ENCODE results near the gene S1PR4. TPM values are rescaled to one million over a fixed set of nuclear protein-coding genes. Genes with fewer than 3 reads are reported as not detected.

S1PR4 gene
- total and polyA plus RNA-seq, 12 donors = 0.24 to 3.3 (median 0.67) TPM

DNA sequence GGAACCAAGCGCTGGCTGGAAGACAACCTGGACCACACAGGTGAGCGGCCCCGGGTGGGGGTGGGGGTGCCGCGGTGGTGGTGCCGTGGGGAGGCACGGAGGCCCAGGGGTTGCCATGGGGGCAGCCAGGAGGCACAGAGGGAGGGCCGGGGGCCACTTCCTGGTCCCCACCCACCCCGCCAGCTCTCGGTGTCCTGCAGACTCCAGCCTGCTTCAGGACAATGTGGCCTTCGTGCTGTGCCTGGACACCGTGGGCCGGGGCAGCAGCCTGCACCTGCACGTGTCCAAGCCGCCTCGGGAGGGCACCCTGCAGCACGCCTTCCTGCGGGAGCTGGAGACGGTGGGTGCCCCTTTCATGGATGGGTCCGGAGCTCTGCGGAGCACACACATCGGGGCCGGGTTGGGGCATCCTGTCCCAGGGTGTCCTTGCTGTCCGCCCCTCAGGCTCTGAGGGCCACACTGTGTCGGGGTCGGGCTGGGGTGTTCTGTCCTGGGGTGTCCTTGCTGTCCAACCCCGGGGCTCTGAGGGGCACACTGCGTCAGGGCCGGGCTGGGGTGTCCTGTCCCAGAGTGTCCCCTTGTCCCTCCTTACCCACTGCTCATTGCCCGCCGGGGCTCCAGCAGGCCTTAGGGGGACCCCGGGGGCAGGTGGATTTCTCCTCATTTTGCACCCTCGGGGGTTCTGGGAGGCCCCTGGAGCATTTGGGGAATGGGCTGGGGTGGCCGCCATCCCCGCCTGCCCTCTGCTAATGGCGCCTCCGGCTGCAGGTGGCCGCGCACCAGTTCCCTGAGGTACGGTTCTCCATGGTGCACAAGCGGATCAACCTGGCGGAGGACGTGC lies 25.5 kb downstream of the S1PR4 start:
- WGBS, 2 donors = 96 to 97% methylated on average over 42 to 43 of the region's 43 CpGs
- ATAC-seq (no peak), DNase-seq (no peak)
- no peak overlapping the region for H3K27ac ChIP-seq
- H3K9me3 ChIP-seq = no peaks in the 10 kb centered on the region
- no peaks in the 10 kb centered on the region for H3K4me1 ChIP-seq
- TF ChIP-seq, protein P1, sequence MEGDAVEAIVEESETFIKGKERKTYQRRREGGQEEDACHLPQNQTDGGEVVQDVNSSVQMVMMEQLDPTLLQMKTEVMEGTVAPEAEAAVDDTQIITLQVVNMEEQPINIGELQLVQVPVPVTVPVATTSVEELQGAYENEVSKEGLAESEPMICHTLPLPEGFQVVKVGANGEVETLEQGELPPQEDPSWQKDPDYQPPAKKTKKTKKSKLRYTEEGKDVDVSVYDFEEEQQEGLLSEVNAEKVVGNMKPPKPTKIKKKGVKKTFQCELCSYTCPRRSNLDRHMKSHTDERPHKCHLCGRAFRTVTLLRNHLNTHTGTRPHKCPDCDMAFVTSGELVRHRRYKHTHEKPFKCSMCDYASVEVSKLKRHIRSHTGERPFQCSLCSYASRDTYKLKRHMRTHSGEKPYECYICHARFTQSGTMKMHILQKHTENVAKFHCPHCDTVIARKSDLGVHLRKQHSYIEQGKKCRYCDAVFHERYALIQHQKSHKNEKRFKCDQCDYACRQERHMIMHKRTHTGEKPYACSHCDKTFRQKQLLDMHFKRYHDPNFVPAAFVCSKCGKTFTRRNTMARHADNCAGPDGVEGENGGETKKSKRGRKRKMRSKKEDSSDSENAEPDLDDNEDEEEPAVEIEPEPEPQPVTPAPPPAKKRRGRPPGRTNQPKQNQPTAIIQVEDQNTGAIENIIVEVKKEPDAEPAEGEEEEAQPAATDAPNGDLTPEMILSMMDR (IDR thresholded peaks at IDR 0.05) = no peak
- H3K36me3 ChIP-seq = peaks cover 0 to 89% (median 23%) of the 10 kb centered on the region in 9 donors
- intact Hi-C loops (cut with DNase I) = no loop called here
- H3K27me3 ChIP-seq = no peaks in the 10 kb centered on the region
- no peak overlapping the region for H3K4me3 ChIP-seq

- Histone ChIP-seq H3K36me3 (peaks cover 0 to 87% (median 20%) of the 10 kb centered on the region in 9 donors), H3K9me3 (no peaks in the 10 kb centered on the region), H3K4me3 (no peak overlapping the region), H3K4me1 (no peaks in the 10 kb centered on the region), H3K27me3 (no peaks in the 10 kb centered on the region), H3K27ac (no peak overlapping the region)
- 95% methylated on average over 35 of the region's 35 CpGs for WGBS, 2 donors
- TF ChIP-seq, protein P1 (IDR thresholded peaks at IDR 0.05) = no peak
- intact Hi-C loops (cut with DNase I) = no loop called here
- ATAC-seq (no peak), DNase-seq (no peak)
Measured at GRCh38 chr19:3204646-3205275, 26.2 kb downstream of the S1PR4 start.

DNA sequence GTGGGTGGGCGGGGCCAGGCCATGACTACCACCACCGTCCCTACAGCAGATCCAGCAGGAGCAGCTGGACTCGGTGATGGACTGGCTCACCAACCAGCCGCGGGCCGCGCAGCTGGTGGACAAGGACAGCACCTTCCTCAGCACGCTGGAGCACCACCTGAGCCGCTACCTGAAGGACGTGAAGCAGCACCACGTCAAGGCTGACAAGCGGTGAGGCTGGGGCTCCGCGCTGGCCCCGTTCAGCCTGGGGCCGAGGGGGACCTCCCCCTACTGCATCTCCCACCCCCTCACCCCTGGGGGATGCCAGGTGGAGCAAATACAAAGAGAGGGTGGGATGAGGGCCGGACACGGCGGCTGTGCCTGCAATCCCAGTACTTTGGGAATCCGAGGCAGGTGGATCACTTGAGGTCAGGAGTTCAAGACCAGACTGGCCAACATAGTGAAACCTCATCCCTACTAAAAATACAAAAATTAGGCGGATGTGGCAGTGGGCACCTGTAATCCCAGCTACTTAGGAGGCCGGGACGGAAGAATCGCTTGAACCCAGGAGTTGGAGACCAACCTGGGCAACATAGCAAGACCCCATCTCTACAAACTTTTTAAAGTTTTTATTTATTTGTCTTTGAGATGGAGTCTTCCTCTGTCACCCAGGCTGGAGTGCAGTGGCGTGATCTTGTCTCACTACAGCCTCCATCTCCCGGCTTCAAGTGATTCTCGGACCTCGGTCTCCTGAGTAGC lies 27.8 kb downstream of the S1PR4 start:
- Histone ChIP-seq H3K4me1 (no peaks in the 10 kb centered on the region), H3K4me3 (no peak overlapping the region), H3K27me3 (no peaks in the 10 kb centered on the region), H3K27ac (no peak overlapping the region), H3K9me3 (no peaks in the 10 kb centered on the region), H3K36me3 (peaks cover 0 to 75% (median 20%) of the 10 kb centered on the region in 9 donors)
- ATAC-seq (no peak), DNase-seq (no peak)
- intact Hi-C loops (cut with DNase I) = no loop called here
- TF ChIP-seq, protein P1 (IDR thresholded peaks at IDR 0.05) = no peak
- 96 to 97% methylated on average over 28 of the region's 28 CpGs for WGBS, 2 donors

DNA sequence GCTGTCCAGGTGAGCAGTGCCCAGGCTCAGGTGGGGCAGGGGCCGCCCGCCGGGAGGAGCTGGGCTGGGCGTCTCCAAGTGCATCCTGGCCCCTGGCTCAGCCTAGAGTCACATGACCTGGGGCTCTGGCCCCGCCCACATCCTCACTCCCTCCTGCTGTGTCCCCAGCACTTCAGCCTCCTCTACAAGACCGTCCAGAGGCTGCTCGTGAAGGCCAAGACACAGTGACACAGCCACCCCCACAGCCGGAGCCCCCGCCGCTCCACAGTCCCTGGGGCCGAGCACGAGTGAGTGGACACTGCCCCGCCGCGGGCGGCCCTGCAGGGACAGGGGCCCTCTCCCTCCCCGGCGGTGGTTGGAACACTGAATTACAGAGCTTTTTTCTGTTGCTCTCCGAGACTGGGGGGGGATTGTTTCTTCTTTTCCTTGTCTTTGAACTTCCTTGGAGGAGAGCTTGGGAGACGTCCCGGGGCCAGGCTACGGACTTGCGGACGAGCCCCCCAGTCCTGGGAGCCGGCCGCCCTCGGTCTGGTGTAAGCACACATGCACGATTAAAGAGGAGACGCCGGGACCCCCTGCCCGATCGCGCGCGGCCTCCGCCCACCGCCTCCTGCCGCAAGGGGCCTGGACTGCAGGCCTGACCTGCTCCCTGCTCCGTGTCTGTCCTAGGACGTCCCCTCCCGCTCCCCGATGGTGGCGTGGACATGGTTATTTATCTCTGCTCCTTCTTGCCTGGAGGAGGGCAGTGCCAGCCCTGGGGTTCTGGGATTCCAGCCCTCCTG lies 29.1 kb downstream of the S1PR4 start:
- Histone ChIP-seq H3K27me3 (no peaks in the 10 kb centered on the region), H3K27ac (no peak overlapping the region), H3K4me1 (no peaks in the 10 kb centered on the region), H3K36me3 (peaks cover 0 to 62% (median 20%) of the 10 kb centered on the region in 9 donors), H3K9me3 (no peaks in the 10 kb centered on the region), H3K4me3 (no peak overlapping the region)
- intact Hi-C loops (cut with DNase I) = no loop called here
- ATAC-seq = no peak
- no peak for DNase-seq
- 93 to 94% methylated on average over 43 of the region's 43 CpGs for WGBS, 2 donors
- TF ChIP-seq, protein P1 (IDR thresholded peaks at IDR 0.05) = no peak

Data from heart right ventricle (tissue), 16 donors.